Astrocyte of the spinal cord (primary cell): Measurements from ENCODE around the gene FAM209B.
A peak's percentile ranks its signal among the peaks of the same experiment; 100 is the strongest.
"Not testable (repeated sequence)": the region's sequence is repeated elsewhere in the genome, so short reads cannot be mapped to it uniquely, and the experiment has no call there.

Experiments
- DNase-seq: peaks from one replicate; pipeline ENCODE4 v3.0.0; 2011; ENCODE audit warnings: low read depth, low spot score
- H3K4me3 ChIP-seq: 2 replicates; pipeline ENCODE4 v1.5.1; 2011; ENCODE audit warnings: low read depth, mild to moderate bottlenecking, low read length, moderate library complexity
- CTCF ChIP-seq: IDR thresholded peaks from 2 replicates; pipeline ENCODE4 v1.5.1; 2012; ENCODE audit warnings: low read depth, mild to moderate bottlenecking, low read length, inconsistent platforms
- in situ Hi-C: cut with HindIII; loops from 2 replicates; pipeline ENCODE4 v1.10.0; 2017; ENCODE audit warnings: low sequenced_read_pairs

The FAM209B gene, protein sequence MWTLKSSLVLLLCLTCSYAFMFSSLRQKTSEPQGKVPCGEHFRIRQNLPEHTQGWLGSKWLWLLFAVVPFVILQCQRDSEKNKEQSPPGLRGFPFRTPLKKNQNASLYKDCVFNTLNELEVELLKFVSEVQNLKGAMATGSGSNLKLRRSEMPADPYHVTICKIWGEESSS

DNA sequence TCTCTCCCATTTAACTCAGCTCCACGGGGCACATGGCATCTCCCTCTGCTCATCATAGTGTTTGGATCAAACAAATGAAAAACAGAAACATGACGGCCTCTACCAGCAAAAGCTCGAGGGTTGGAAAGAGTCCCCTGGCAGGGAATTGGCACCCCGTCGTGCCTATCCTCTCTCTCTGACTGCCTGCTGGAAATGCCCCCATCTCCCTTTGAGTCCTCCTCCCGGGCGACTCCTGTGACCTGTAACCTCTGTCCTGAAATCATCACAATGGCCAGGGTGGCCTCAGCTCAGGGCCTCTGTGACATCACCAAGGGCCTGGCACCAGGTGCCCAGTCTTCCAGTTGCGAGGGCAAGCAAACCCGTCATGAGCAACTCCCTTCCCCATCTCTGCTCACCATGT is at the start of gene FAM209B:
FAM209B (plus strand) TSS at position 301 of the 400 bp plus-strand sequence; CDS start at position 397, 96 bp downstream.
- DNase-seq, in situ Hi-C loops, H3K4me3 ChIP-seq: not testable (repeated sequence)

DNA sequence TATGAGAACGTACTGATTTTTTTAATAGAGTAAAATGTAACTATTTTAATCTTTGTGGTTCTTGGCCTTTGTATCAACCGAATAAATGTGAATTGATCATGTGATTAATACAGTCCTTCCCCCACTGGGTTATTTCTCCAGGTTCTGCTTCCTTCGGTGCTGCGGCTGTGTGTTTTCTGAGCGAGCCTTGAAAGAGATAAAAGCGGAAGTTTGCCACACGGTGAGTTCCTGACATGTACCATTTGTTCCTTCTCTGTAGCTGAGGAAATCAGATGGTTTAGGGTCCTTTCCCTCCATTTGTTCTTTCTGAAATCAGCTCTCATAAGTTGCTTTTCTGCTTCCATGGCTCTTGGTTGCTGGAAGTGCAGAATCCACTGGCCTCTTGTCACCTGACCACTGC is 49.1 kb upstream of the FAM209B start:
- DNase-seq: no peak
- H3K4me3 ChIP-seq: no peak overlapping the region
- in situ Hi-C loops: no loop called here
- no peak for TF ChIP-seq CTCF

GRCh38 chr20:56487216-56487615 is 45.8 kb upstream of the FAM209B start:
- in situ Hi-C loops: no loop called here
- DNase-seq: no peak
- no peak overlapping the region for H3K4me3 ChIP-seq
- no peak for TF ChIP-seq CTCF

GRCh38 chr20:56488566-56488965 is 44.5 kb upstream of the FAM209B start:
- no peak for DNase-seq
- in situ Hi-C loops: no loop called here
- TF ChIP-seq CTCF: no peak
- H3K4me3 ChIP-seq: no peak overlapping the region

- no peak for TF ChIP-seq CTCF
- in situ Hi-C loops: no loop called here
- no peak for DNase-seq
- no peak overlapping the region for H3K4me3 ChIP-seq
Observed at GRCh38 chr20:56501116-56501515, 31.9 kb upstream of the FAM209B start.

DNA sequence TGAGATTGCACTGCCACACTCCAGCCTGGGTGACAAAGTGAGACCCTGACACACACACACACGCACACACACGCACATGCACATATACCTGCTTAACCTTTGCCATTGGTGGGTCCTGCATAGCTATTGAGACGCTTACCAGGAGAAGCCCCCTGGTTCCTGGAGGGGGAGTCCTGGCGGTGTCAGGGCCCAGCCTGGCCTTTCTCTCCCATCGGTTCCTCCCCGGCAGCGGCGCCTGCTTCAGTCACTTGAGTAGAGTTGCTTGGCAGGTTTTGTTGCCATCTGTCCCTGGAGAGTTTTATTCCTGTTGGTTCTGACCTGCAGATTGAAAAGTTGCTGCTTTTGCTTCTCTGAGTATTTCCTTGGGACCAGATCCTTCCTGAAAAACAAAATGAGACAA is 29.1 kb upstream of the FAM209B start:
- no peak for DNase-seq
- TF ChIP-seq CTCF: no peak
- H3K4me3 ChIP-seq: no peak overlapping the region
- in situ Hi-C loops: no loop called here

DNA sequence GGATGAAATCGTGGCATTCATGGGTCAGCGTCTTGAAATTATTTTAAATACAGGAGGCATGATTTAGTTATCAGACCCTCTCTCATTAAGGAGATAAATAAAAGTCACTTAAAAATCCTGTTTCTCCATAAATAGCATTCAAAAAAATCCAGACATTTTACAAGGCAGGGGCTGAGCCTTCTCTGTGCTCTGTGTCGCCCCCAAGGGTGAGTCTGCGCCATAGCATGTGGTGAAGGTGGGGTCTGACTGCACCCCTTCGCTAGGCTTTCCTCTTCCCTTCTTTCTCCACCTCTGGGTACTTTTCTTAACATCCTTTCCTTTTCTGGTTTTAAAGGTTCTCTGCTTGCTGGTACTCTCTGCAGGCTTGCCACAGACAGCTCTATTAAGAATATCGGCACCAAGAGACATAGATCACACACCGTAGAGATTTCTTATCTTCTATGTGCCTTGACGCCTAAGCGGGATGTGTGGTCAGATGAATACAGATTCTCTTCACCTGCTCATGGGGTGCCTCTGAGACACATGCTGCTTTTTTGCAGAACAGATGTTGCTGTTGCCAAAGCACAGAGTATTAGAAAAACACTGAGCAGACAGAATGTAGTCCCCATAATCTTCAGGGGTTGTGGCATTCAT is 28.6 kb upstream of the FAM209B start:
- in situ Hi-C loops: no loop called here
- no peak overlapping the region for H3K4me3 ChIP-seq
- DNase-seq: no peak
- TF ChIP-seq CTCF: peak; percentile 74
